HG02571 (cell line): Measurements from ENCODE around the gene SRP9.
"Not testable (repeated sequence)": the region's sequence is repeated elsewhere in the genome, so short reads cannot be mapped to it uniquely, and the experiment has no call there.

Experiments
- ATAC-seq: cut with Tn5 transposase; IDR thresholded peaks from one replicate; pipeline ENCODE4 v1.9.1; 2021; ENCODE audit warnings: mild to moderate bottlenecking, moderate library complexity; ENCODE audit not compliant: unreplicated experiment

Gene SRP9

DNA sequence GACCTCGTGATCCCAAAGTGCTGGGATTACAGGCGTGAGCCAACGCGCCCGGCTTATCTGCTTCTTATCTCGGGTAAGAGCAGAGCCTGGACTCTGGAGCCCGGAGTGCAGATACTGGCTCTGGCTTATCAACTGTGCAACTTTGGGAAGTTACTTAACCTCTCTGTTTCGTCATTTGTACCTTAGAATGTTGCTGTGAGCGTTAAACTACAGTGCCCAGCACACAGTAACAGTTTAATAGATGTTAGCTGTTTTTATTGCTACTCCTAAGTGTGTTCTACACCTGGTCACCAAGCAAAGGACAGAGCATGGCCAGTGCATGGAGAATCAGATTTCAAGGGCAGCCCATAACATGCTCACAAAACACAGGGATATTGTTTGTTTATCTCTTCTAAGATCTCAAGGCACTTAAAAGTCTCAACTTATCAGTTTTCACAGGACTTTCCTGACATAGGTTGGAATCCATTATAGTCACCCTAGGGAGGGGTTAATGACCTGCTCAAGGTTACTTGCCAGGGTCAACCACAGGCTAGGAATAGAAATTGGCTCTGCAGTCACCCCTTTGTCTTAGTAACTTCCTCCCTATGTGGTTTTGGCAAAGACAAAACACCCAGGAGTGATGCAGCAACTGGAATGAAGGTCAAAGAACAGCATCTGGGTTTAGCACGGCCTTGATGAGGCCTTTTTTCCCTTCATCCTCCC, 22.5 kb upstream of the SRP9 start:
- ATAC-seq = no peak

DNA sequence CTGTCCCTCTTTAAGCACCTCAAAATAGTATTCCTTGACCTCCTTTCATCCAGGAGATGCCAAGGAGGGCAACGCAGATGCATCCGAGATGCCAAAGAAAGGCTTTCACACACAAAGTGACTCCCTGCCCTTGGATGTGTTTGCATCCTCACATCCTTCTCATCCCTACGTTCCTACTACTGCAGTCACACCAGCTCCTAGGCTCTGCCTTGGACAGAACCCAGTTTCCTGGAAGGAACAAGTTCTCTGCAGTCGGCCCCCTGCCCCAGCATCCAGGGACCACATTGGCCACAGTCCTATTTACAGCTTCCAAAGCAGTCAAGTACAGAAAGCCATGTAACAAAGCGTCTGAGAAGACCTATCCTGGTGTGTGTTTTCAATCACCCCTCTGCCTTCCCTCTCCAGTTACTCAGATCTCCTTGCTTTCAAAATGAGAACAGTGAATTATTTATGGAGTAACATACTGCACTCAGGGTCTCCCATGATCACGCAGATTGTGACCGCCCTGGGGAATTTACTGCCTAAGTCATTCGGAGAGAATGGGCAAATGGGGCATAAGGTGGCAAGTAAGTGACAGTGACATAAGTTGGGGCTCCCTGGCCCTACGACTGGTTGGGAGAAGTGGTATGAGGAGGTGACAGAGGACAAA, 21.8 kb upstream of the SRP9 start:
- no peak for ATAC-seq

DNA sequence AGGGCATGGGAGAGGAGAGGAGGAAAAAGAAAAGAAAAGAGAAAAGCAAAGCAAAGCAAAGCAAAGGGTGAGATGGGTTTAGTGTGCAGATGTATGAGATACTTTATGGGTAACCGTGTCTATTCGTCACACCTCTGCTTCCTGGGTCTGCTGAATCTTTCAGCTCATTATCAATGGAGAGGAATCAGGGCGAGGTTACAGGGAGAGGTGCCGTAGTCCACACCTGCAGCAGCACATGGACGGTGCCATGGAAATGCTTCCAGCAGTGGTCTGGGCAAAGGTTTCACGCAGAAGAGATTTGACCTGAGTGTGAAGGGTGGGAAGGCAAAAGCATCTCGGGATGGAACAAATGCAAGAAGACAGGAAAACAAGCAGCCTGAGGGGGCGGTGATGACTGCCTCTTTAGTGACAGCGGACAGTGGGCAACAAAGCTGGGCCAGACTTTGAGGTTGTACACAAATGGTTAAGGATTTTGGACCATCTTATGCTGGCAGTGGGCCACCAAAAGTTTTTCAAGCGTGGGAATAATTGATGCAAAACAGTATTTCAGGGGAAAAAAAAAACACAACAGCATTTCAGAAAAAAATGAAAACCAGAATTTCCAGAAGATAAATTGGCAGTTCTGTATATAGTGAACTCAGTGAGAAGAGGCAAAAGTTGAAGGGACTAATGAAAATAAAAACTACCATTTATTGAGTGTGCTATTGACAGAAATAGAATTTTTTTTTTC, 19.5 kb upstream of the SRP9 start:
- no peak for ATAC-seq

DNA sequence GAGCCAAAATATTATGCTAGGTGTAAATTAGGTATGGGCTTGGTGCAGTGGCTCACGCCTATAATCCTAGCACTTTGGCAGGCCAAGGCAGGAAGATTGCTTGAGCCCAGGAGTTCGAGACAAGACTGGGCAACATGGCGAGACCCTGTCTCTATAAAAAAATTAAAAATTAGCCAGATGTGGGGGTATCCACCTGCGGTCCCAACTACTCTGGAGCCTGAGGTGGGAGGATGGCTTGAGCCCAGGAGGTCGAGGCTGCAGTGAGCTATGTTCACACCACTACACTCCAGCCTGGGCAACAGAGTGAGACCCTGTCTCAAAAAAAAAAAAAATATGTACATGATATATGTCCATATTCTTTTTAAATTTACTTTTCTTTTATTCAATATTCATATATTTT, 17.7 kb upstream of the SRP9 start:
- ATAC-seq = not testable (repeated sequence)

DNA sequence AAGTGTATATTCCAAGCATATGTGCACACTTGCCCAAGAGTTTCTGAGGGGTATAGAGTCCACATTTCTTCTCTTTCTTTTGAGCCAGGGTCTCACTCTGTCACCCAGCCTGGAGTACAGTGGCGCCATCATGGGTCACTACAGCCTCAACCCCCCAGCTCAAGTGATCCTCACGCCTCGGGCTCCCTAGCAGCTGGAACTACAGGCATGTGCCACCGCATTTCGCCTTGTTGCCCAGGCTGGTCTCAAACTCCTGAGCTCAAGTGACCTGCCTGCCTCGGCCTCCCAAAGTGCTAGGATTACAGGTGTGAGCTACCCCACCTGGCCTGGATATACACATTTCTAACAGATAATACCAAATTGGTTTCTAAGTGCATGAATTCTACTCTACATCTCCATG, 17.1 kb upstream of the SRP9 start:
- ATAC-seq = no peak

DNA sequence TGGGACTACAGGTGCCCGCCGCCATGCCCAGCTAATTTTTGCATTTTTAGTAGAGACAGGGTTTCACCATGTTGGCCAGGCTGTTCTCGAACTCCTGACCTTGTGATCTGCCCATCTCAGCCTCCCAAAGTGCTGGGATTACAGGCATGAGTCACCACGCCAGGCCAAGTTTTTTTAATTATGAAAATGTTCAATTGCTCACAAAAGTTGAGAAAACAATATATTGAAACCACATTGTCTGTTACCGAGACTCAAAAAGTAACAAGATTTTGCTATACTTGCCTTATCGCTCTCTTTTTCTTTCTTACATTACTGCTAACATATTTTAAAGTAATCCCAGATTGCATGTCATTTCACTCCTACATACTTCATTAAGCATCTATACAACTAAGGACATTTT, 16.2 kb upstream of the SRP9 start:
- not testable (repeated sequence) for ATAC-seq

DNA sequence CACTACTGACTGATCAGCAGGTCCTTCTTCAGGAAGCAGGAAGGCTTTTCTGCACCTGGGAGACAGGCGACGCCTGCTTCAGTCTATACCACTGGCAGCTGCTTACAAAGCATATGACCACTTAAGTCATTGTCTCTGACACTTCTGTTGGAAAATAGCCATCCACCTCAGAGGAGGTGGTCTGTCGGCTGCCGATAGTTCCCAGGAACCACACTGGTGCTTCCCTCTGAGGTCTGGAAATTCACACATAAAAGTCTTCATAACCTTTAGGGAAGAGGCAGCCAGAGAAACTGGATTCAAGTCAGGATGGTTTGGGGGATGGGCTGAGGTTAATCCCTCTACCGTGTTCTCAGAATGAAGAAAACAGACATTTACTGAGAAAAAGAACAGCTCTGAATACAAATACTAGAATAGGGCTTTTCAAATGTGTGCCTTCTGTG, 15.6 kb upstream of the SRP9 start:
- no peak for ATAC-seq

DNA sequence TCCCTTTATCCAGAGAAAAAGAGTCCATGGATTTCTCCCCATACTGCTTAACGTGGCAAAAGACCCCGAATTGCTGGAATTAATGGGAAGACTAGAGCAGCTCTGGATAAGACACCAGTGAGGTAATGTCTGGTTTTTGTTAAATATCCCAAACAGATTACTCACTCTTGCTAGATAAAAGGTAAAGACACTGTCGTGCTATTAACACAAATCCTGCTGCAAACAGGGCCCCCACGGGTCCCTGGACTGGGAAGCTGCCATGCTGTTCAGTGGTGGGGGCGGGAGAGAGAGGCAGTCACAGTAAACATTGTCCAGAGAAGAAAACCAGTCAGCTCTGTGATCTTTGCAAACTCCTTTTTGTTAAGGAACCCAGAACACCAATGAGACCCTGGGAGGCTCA, 15.2 kb upstream of the SRP9 start:
- no peak for ATAC-seq

DNA sequence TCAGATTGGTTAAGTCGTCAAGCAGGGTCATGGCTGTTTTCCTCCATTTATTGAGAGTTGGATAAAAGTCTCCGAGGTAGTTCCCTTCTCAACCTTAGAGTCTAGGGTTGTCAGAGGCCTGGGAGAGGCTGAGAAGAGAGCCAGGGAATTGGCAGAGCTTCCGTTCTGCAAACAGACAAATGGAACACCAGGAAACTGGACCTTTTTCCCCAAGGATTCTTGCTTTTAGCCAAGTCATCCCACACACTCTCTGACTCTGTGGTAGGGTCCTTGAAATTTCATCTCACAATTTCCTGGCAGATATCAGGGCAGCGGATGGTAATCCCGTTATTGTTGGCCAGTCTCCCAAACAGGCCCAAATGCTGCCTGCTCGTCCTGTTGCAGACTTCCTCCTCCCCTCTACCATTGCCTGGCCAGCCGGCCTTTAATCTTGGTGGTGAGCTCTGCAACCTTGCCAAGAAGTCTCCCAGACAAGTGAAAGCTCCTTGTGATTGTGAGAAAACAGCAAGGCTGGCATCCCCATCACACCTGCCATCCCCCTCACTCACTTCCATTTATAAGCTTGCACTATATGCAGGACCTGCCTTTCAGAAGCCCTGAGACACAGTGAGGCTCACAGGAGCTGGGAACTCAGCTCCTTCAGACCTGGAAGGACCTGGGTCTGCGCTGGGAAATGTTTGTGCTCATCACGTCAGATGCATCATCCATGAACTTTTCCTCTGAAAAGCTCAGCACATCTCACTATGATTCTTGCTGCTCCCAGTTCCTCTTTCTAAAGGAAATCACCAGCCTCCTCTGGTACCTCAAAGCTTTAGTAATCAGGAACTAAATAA, 13.7 kb upstream of the SRP9 start:
- ATAC-seq = no peak

DNA sequence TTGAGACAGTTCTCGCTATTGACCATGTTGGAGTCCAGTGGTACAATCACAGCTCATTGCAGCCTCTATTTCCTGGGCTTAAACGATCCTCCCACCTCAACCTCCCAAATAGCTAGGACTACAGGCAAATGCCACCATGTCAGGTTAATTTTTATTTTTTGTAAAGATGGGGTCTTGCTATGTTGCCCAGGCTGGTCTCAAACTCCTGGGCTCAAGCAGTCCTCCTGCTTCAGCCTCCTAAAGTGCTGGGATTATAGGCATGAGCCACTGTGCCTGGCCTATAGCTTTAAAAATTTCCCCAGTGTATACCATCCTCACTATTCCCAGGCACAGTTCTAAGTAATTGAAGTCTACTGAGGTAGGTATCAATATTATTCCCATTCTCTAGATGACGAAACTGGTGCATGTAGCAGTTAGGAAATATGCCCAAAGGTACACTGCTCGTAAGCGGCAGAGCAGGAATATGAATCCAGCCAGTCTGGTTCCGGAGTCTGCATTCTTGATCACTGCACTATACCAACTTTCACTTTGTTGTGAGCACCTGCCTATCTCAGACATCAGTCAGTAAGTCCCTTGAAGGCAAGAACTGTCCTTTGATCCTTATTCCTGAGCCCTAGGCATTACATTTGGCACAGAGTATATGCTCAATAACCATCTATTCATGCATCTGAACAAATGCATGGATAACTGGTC, 11.5 kb upstream of the SRP9 start:
- ATAC-seq = no peak

DNA sequence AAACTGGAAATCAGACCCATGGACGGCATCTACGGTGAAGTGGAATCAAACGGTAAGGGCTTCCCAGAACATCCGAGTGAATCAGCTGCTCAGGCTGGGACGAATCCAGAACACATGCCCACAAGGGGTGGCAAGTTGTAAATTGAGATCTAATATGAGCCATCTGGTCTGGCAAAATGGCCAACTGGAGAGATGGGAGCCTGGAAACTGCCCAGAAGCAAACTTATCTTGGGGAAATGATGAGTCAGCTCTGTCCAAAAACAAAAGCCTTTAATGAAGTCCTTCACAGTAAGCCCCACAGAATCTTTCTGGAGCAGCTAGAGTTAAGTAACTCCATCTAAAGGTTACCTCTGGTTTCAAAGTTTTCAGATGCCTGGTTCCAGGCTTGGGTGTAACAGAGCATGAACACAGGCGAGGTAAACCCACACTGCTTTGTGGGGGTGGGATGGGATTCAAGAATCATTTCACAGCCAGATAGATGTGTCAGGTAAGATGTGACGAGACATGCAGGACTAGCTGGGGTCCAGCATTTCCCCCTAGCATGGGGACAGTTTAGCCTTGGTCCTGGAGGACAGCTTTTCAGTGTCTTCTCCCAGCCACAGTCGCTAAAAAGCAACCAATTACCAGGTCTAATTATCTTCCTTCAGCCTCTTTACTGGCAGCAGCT, 10.5 kb upstream of the SRP9 start:
- no peak for ATAC-seq

DNA sequence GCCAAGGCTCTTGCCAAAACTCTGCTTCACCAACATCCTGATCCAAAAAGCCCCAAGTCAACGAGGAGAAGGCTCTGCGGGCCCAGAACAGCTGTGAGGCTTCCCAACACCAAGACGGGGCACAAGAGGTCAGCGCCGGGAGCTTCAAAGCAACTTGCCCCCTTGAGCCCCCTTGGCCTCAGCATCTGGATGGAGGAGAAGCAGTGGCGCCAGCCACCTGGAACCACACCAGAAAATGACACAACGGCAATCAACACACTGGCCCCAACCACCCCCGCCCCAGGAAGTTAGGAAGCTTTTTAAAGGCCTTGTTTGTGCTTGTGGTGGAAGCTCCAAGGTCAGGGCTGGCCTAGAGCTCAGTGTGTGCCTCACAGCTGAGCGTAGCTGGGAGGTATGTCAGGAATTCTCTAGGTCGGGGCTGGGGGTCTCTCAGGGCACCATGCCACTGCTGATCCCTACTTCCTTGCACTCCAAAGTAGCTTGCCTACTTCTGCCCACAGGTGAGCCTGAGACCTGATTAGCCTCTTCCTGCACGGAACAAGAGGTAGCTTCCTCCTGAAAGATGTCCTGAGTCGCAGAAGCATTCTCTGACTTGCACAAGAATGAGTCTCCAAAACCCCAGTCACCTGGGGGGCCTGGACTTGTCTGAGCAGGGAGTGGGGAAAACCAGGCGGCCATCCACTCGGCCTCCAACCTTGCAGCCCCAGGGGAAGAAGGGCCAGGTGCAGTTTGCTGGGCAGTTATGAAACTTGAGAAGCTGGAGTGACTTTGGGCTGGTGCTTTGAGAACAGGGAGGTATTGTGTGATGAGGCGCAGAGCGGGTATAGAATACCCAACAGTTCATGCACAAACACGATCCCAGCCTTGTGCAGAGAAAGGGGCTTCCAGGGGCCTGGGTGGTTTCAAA, 9.7 kb upstream of the SRP9 start:
- ATAC-seq = no peak

DNA sequence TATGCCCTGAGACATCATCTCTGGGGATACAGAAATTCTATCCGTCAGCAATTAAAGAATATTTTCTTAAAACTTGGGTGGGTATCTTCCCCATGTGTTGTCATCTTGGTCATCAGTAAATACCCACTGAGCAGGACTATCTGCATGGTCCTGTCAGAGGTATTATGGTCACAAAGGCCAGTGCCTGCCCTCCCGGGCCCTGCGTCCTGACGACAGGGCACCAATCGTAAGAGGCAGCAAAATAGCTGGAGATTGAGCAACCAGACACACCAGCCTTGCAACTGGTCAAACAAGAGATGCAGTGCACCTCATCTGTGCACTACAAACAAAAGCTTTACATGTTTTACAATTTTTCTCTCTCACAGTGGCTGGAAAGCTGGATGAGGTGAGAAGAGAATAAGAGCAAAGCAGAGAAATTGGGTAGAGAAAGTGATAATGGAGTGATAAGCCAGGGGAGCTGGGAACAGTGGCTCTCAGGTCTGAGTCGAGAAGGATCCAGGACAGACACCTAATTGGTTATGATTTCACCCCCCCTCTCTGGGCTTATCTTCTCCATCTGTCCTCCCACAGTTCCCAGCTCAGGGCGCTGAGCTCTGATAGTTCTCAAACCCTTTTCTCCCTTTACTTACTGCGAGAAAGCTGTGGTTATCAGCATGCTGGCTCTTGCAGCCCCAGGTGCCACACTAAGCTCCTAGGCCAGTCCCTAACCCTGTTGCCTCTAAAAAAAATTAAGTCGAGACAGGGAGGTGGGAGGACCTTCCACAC, 8.8 kb upstream of the SRP9 start:
- no peak for ATAC-seq

DNA sequence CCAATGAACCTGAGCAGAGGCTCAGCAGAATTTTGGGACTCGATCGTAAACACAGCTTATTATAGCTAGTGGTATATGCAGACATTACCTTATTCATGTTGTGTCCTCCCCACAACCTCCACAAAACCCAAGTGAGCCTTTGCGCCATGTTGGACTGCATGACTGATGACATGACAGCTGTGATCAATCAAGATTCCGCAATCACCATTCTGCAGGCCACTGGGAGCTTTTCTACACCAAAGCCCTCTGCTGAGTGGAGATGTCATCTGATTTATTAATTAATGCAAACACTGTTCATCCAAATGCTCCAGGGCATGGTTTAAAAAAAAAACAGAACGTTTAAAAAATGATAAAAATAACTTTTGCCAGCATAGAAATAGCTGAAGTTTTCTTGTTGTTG, 7.9 kb upstream of the SRP9 start:
- ATAC-seq = no peak

DNA sequence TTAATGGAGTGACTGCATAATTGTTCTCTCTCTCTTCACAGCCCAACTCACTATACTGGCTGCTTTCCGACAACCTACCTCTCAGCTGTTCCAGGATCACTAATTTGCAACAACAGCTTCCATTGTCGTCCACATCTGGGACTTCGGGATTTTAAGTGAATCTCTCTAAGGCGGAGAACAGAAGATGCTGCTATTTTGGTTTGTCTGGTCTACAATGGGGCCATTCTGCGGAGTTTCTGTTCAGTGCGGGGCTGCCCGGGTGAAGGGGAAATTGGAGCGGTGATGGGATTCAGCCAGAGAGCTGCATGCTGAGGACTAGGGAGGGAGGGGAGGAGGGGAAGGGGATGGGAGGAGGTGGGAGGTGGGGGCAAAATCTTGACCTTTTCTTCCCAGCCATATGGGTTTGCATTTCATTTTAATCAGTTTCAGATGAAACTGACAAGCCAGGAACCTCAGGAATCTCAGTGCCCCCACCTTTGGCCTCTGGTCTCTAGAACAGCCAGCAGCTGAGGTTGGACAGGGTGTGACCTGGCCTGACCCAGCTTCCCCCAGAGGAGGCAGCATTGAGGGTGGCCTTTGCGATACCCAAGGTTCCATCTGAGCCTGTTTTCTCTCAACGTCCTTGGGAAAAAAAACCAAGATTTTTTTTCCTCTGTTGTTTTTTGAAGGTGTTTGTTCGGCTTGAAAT, 6.9 kb upstream of the SRP9 start:
- no peak for ATAC-seq

DNA sequence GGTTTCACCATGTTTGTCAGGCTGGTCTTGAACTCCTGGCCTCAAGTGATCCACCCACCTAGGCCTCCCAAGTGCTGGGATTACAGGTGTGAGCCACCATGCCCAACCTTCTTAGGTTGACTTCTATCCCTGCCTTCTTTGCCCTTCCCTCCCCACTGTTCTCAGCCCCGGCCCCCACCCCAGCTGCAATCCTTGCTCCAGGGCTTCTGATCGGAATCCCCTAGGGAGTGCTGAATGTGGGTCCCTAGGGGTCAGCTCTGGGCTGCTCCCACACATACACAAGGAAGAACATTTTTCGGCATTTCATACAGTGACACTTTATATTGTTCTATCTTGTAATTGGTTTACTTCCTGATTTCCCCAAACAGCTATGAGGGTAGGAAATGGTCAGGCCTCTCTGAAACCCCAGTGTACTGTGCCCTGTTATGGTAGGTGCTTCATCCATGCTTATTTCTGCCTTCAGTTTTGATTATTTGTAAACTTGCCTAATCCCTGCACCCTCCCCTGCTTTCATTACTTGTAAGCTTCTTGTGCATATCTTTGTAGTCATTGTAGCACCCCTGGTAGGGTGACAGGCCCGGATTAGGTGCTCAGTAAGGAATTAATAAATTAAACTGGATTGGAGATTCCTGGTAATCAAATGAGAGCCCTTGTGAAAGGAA, 5.8 kb upstream of the SRP9 start:
- ATAC-seq = no peak

DNA sequence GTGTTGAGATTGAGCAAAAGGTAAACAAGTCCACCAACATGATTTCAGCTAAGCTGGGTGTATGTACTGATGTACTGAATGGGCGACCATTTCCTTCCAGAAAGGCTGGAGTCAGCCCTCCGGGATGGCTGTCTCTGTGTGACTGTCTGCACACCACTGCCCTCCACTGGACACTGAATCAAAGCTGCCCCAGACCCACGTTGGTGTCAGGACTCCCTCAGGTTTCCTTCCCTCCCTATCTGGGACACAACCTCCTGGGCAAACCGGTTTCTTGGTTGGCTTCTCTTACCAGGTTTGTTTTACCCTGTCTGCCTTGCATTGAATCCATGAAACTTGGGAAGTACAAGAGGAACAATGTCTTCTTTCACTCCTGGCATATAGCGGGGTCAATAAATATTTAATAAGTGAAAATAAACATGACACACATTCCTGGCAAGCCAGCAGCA, 5.3 kb upstream of the SRP9 start:
- no peak for ATAC-seq
